K562 (cell line): Measurements from ENCODE around the gene RAB5B. TPM values are rescaled to one million over a fixed set of nuclear protein-coding genes. Genes with fewer than 3 reads are reported as not detected.

Experiments
- COPS2 ChIP-seq: fragments of 450-650 bp; conservative IDR thresholded peaks from 2 replicates; pipeline ENCODE4 v1.6.1; 2016; ENCODE audit warnings: mild to moderate bottlenecking, moderate library complexity
- ELK3 ChIP-seq: fragments of 450-650 bp; formaldehyde crosslinking; IDR thresholded peaks from 2 replicates; pipeline ENCODE4 v1.4.0; 2020; ENCODE audit warnings: mild to moderate bottlenecking
- FOSL1 ChIP-seq: fragments of 200-800 bp; sonication (Bioruptor generic); conservative IDR thresholded peaks from 2 replicates; pipeline ENCODE4 v1.6.1; 2016; ENCODE audit warnings: missing genetic modification characterization, missing compliant biosample characterization
- HDAC1 ChIP-seq, 2 experiments: fragments of 450-650 bp; IDR thresholded peaks; 2 replicates each; pipeline ENCODE4 v1.6.1; 2016 to 2017; ENCODE audit warnings: inconsistent platforms in 1 of 2, mild to moderate bottlenecking in 1 of 2, moderate library complexity in 1 of 2
- HMGN3 ChIP-seq: IDR thresholded peaks from 2 replicates; pipeline ENCODE4 v1.6.1; 2011; ENCODE audit warnings: borderline replicate concordance, low read depth, mild to moderate bottlenecking, mixed read lengths, low read length; ENCODE audit not compliant: insufficient read length; ENCODE audit errors: extremely low read depth
- IFI16 ChIP-seq: fragments of 250-450 bp; sonication (Bioruptor Pico); IDR thresholded peaks from 2 replicates; pipeline ENCODE4 v2.1.2; 2022; ENCODE audit warnings: mild to moderate bottlenecking, inconsistent platforms
- IRF9 ChIP-seq: fragments of 450-650 bp; IDR thresholded peaks from 2 replicates; pipeline ENCODE4 v1.6.1; 2016; ENCODE audit warnings: missing biosample characterization, missing genetic modification characterization
- MCM7 ChIP-seq, 2 experiments: fragments of 450-650 bp; IDR thresholded peaks; 2 replicates each; pipeline ENCODE4 v1.6.1; 2016 to 2018
- NR1H2 ChIP-seq: sonication (generic); formaldehyde crosslinking; IDR thresholded peaks from 2 replicates; pipeline ENCODE4 v1.4.0; 2020; ENCODE audit warnings: mild to moderate bottlenecking, missing genetic modification reagents
- NR2C1 ChIP-seq, 2 experiments: fragments of 450-650 bp; IDR thresholded peaks; 2 replicates each; pipeline ENCODE4 v1.6.1; 2017; ENCODE audit warnings: mild to moderate bottlenecking in 2 of 2, antibody characterized with exemption in 1 of 2, inconsistent platforms in 1 of 2, missing compliant biosample characterization in 1 of 2, missing genetic modification characterization in 1 of 2
- PATZ1 ChIP-seq: fragments of 250-450 bp; sonication (Bioruptor Pico); IDR thresholded peaks from 2 replicates; pipeline ENCODE4 v1.5.0; 2020; ENCODE audit warnings: mild to moderate bottlenecking, borderline replicate concordance
- PHTF2 ChIP-seq: fragments of 250-450 bp; sonication (Bioruptor Pico); IDR thresholded peaks from 2 replicates; pipeline ENCODE4 v1.5.0; 2021; ENCODE audit warnings: mild to moderate bottlenecking
- RBM15 ChIP-seq: fragments of 200-400 bp; formaldehyde crosslinking; IDR thresholded peaks from 2 replicates; pipeline ENCODE4 v1.6.1; 2018; ENCODE audit warnings: mild to moderate bottlenecking, low read length, moderate library complexity; ENCODE audit not compliant: insufficient read depth
- TOE1 ChIP-seq, 2 experiments: fragments of 450-650 bp in 1 of 2; sonication (generic) in 1 of 2; formaldehyde crosslinking in 1 of 2; IDR thresholded peaks; 2 replicates each; pipeline versions ENCODE4 v1.7.1 to v1.8.0; 2016 to 2022; ENCODE audit warnings: borderline replicate concordance in 2 of 2, mild to moderate bottlenecking in 2 of 2, antibody characterized with exemption in 1 of 2, inconsistent platforms in 1 of 2, low read depth in 1 of 2, missing genetic modification reagents in 1 of 2, moderate library complexity in 1 of 2
- ZHX1 ChIP-seq: fragments of 150-350 bp; conservative IDR thresholded peaks from 2 replicates; pipeline ENCODE4 v1.6.1; 2014; ENCODE audit warnings: low read length
- polyA plus RNA-seq, 8 experiments: library from polyadenylated mRNA; depleted of rRNA in 4 of 8; stranded (reverse) in 5 of 8; unstranded in 3 of 8; fragments of >200 nt; fragmentation: Nextera tagmentation in 2 of 8; fragmentation: Illumina TruSeq in 1 of 8; extraction: Ambion mirVana in 2 of 8; extraction: Trizol in 1 of 8; gene quantifications; 2 replicates each; pipeline versions ENCODE4 v1.2.1 to v1.2.3, GENCODE V29; 2011 to 2014; ENCODE audit warnings: inconsistent platforms in 1 of 8, missing spikeins in 1 of 8
- total RNA-seq, 7 experiments: library from RNA; depleted of rRNA in 6 of 7; stranded (reverse); fragments of >200 nt in 6 of 7; fragmentation: Illumina TruSeq in 2 of 7; extraction: Trizol in 2 of 7; gene quantifications; 2 replicates each; pipeline versions ENCODE4 v1.2.1 to v1.2.3, GENCODE V29; 2011 to 2021; ENCODE audit warnings: low replicate concordance in 1 of 7
- TF ChIP-seq, protein P1 (sequence below): fragments of 450-650 bp; formaldehyde crosslinking; IDR thresholded peaks from 2 replicates; pipeline ENCODE4 v1.4.0; 2022; ENCODE audit warnings: missing genetic modification characterization

Gene RAB5B
- total and polyA plus RNA-seq, 9 of the 15 experiments (the other 6 are each of a cell fraction or from before 2014, with no cell fraction given): 6.8 to 73.8 (median 25.2) TPM

DNA sequence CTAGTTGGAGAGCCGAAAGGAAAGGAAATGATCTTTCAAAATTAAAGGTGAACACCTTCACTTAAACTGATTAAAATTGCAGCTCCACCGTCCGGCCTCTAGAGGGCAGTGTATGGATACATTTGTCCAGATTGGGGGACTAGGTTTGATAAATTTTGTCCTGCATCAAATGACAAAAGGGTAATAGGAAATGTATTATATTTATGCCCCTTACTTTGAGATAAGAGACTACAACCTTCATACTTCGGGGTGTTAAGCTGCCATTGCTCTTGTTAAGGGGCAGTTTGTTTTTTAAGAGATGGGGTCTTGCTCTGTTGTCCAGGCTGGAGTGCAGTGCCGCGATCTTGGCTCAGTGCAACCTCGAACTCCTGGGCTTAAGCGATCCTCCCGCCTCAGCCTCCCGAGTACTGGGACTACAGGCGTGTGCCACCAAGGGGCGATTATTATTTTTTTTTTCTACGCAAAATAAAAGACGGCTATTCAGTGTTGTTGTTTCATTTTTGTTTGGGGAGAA, 22.4 kb downstream of the RAB5B start (continued):
- TF ChIP-seq IRF9 (no peak), IFI16 (CRISPR knock-in tag) (no peak), NR1H2 (no peak), PATZ1 (CRISPR knock-in tag) (no peak), MCM7 (IDR thresholded peaks at IDR 0.05) (0 out of 4 replicates have a peak, but pooled peaks of 1 of the 2 experiments have one; percentile 13), COPS2 (no peak), ELK3 (CRISPR knock-in tag) (no peak), TOE1 (IDR thresholded peaks at IDR 0.05; ENCODE audit: borderline replicate concordance) (0 out of 2 replicates have a peak, but pooled peaks have one; percentile 23), TOE1 (CRISPR knock-in tag; IDR thresholded peaks at IDR 0.05; ENCODE audit: borderline replicate concordance, low read depth) (no peak), FOSL1 (tag) (no peak), HDAC1 (IDR thresholded peaks at IDR 0.05) (peak in 1 of 2 experiments; percentile 42; a peak in 1 of 4 replicates), ZHX1 (no peak), HMGN3 (no peak), PHTF2 (CRISPR knock-in tag) (no peak), NR2C1 (IDR thresholded peaks at IDR 0.05) (no peak), NR2C1 (tag; IDR thresholded peaks at IDR 0.05) (no peak), RBM15 (no peak)
- TF ChIP-seq, protein P1, sequence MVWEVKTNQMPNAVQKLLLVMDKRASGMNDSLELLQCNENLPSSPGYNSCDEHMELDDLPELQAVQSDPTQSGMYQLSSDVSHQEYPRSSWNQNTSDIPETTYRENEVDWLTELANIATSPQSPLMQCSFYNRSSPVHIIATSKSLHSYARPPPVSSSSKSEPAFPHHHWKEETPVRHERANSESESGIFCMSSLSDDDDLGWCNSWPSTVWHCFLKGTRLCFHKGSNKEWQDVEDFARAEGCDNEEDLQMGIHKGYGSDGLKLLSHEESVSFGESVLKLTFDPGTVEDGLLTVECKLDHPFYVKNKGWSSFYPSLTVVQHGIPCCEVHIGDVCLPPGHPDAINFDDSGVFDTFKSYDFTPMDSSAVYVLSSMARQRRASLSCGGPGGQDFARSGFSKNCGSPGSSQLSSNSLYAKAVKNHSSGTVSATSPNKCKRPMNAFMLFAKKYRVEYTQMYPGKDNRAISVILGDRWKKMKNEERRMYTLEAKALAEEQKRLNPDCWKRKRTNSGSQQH: no peak
